Upper lobe of left lung (tissue), 4 donors: ENCODE data around the gene RBM12.

Experiments
- CTCF ChIP-seq, 6 experiments: fragments of 450-650 bp in 4 of 6; fragments of 200-600 bp in 2 of 6; sonication (generic) in 2 of 6; IDR thresholded peaks; one replicate each; pipeline ENCODE4 v1.5.1; 2016 to 2019; ENCODE audit warnings: antibody characterized with exemption in 6 of 6
- EP300 ChIP-seq, 4 donors: sonication (generic); formaldehyde crosslinking; IDR thresholded peaks; one replicate each; pipeline ENCODE4 v1.5.1; 2017; ENCODE audit warnings: antibody characterized with exemption in 4 of 4, control low read depth in 2 of 4
- POLR2A ChIP-seq, 4 donors: fragments of 450-650 bp; IDR thresholded peaks; one replicate each; pipeline ENCODE4 v1.5.1; 2016 to 2017; ENCODE audit warnings: antibody characterized with exemption in 4 of 4, mild to moderate bottlenecking in 2 of 4
- POLR2AphosphoS5 ChIP-seq, 2 donors: sonication (generic); formaldehyde crosslinking; IDR thresholded peaks; one replicate each; pipeline ENCODE4 v1.5.1; 2017; ENCODE audit warnings: antibody characterized with exemption in 2 of 2

DNA sequence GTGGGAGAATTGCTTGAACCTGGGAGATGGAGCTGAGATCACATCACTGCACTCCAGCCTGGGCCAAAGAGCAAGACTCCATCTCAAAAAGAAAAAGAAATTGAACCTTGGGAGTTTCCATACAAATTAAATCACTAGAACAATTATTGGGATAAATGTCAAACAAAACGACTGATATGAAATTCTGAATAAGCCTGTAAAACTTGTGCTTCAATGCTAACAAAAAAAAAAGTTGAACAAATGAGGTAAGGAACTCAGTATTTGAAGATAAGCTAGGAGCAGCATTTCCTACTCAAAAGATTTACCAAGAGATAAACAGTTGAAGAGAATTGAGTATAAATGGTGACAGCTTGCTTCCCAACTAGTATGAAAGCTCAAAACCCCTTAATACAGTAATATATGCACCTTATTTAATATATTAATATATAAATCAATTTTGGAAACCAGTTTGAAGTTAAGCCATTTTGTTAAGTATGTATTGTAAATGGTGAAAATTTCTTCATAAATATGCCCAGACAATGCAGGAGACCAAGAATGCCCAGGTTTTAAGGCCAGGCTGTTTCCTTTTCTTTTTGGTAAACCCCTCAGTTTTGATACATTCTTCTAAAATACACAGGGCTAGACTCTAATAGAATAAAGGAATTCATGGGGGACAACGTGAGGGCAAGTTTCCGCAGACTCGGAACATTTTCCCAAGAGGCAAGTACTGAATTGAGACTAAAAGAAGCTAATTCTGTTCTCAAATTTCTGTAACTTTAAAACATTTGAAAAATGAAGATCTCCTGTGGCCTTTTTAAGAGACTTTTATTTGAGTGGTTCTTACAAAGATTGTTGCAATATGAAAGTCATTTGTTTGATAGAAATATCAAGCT, 38.4 kb upstream of the RBM12 start:
- TF ChIP-seq CTCF (IDR thresholded peaks at IDR 0.05) (no peak), POLR2AphosphoS5 (IDR thresholded peaks at IDR 0.05) (no peak), POLR2A (IDR thresholded peaks at IDR 0.05) (no peak), EP300 (IDR thresholded peaks at IDR 0.05) (no peak)
